Stomach smooth muscle (tissue), 2 donors: ENCODE measurements around the gene APH1B.

Experiments
- H3K27ac ChIP-seq: one replicate; pipeline ENCODE4 v1.7.0; 2013; ENCODE audit warnings: mild to moderate bottlenecking, low read length, inconsistent platforms
- H3K27me3 ChIP-seq, 2 donors: one replicate each; pipeline ENCODE4 v1.7.0; 2013; ENCODE audit warnings: low read length in 2 of 2; ENCODE audit not compliant: insufficient read depth in 2 of 2, control insufficient read depth in 1 of 2
- H3K36me3 ChIP-seq, 2 donors: one replicate each; pipeline ENCODE4 v1.7.0; 2013; ENCODE audit warnings: low read length in 2 of 2; ENCODE audit not compliant: control insufficient read depth in 2 of 2, insufficient read depth in 2 of 2
- H3K4me1 ChIP-seq: one replicate; pipeline ENCODE4 v1.7.0; 2013; ENCODE audit warnings: low read length; ENCODE audit not compliant: control insufficient read depth, insufficient read depth
- H3K4me3 ChIP-seq, 2 donors: one replicate each; pipeline ENCODE4 v1.7.0; 2013; ENCODE audit warnings: low read length in 2 of 2
- H3K9ac ChIP-seq, 2 donors: one replicate each; pipeline ENCODE4 v1.7.0; 2013; ENCODE audit warnings: low read length in 2 of 2, mild to moderate bottlenecking in 1 of 2
- H3K9me3 ChIP-seq, 2 donors: one replicate each; pipeline ENCODE4 v1.7.0; 2013; ENCODE audit warnings: low read length in 2 of 2; ENCODE audit not compliant: control insufficient read depth in 2 of 2
- donor health status: healthy.
- donor health status: Pancreatic carcinoma.

APH1B gene

GRCh38 chr15:63276342-63277037, 915 bp upstream of the APH1B start:
- Histone ChIP-seq H3K36me3 (no peaks in the 10 kb centered on the region), H3K9ac (peak overlapping the region; percentile 84 to 87), H3K27me3 (no peaks in the 10 kb centered on the region), H3K4me3 (peak overlapping the region; percentile 78 to 83), H3K4me1 (peaks cover 6% of the 10 kb centered on the region), H3K9me3 (no peaks in the 10 kb centered on the region), H3K27ac (peak overlapping the region; percentile 60)

DNA sequence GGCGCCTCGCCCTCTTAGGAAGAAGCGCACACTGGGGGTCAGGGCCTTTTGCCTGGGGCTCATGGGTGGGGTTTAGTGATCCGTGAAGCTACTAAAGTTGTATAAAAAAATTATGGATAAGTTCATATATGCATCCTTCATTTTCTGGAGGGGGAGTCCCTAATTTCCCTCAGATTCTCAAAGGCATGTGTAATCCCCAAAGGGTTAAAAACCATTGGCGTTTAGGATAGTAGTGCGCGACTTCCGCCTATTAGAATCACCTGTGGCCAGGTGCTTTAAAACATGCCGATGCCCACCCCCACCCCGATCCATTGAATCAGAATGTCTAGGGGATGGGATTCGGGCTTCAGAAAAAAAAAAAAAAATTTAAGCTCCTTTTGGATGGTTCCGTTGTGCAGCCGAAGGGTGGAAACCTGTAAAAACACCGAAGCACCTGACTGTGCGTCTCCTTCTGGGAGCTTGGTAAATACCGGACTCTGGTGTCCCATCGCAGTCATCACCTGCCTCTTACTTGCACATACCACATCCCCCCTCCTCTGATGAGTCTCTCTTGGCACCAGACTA, 570 bp downstream of the APH1B start:
- peak overlapping the region; percentile 84 to 91 for H3K4me3 ChIP-seq
- H3K27ac ChIP-seq = peak overlapping the region; percentile 79
- H3K27me3 ChIP-seq = no peaks in the 10 kb centered on the region
- peaks cover 6% of the 10 kb centered on the region for H3K4me1 ChIP-seq
- H3K9ac ChIP-seq = peak overlapping the region; percentile 84 to 87
- H3K9me3 ChIP-seq = no peaks in the 10 kb centered on the region
- H3K36me3 ChIP-seq = peaks cover 0 to 2% of the 10 kb centered on the region in 2 donors

- Histone ChIP-seq H3K4me1 (peaks cover 4% of the 10 kb centered on the region), H3K9ac (no peak overlapping the region), H3K4me3 (no peak overlapping the region), H3K36me3 (peaks cover 6 to 17% of the 10 kb centered on the region in 2 donors), H3K27ac (no peak overlapping the region), H3K27me3 (no peaks in the 10 kb centered on the region), H3K9me3 (no peaks in the 10 kb centered on the region)
Measured at GRCh38 chr15:63283126-63283525, 5.7 kb downstream of the APH1B start.

DNA sequence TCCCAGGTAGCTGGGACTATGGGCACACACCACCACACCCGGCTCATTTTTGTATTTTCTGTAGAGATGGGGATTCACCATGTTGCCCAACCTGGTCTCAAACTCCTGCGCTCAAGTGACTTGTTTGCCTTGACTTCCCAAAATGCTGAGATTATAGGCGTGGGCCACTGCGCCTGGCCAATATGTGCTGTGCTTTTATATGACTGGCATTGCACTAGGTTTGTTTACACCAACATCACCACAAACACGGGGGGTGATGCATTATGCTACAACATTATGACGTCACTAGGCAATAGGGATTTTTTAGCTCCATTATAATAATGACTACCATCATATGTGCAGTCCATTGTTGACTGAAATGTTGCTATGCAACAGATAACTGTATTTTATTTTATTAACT, 6.9 kb downstream of the APH1B start:
- Histone ChIP-seq H3K27me3 (no peaks in the 10 kb centered on the region), H3K4me3 (no peak overlapping the region), H3K4me1 (peaks cover 3% of the 10 kb centered on the region), H3K36me3 (peaks cover 6 to 17% of the 10 kb centered on the region in 2 donors), H3K27ac (no peak overlapping the region), H3K9ac (no peak overlapping the region), H3K9me3 (no peaks in the 10 kb centered on the region)

DNA sequence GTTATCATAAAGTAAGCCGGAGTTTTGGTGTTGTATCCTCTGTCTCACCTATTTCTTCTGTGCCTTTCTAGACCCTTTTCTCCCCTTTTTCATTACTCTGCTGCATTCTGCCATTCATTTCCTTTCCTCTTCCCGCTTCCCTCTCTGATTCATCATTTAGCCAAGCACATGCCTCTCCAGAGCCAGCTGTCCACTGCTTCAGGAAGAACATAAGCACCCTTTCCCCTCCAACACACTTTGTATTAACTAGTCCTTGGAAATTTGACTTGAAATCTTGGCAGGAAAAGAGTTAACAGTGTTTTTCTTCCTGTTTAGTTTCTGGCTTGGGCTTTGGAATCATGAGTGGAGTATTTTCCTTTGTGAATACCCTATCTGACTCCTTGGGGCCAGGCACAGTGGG, 9.7 kb downstream of the APH1B start:
- H3K36me3 ChIP-seq = peaks cover 6 to 17% of the 10 kb centered on the region in 2 donors
- H3K27ac ChIP-seq = no peak overlapping the region
- H3K27me3 ChIP-seq = no peaks in the 10 kb centered on the region
- no peaks in the 10 kb centered on the region for H3K9me3 ChIP-seq
- H3K9ac ChIP-seq = no peak overlapping the region
- no peak overlapping the region for H3K4me3 ChIP-seq
- H3K4me1 ChIP-seq = peaks cover 3% of the 10 kb centered on the region

DNA sequence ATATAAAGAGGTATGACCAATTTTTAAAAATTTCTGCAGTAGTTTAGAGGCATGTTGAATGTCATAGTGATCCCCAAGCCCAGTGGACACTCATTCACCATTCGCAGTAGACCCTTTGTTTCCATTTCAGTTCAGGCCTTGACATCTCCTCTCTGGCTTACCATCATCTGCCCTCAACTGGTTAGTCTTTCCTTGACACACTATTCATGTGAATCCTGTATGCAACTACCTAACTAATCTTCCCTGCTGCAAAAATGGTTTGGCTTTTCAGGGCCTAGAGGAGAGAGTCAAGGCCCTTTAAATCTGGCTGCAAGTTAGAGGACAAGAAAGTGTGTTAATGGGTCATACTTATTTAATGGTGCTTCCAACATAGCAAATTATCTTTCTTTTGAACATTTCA, 10.9 kb downstream of the APH1B start:
- H3K36me3 ChIP-seq = peaks cover 9 to 17% of the 10 kb centered on the region in 2 donors
- no peak overlapping the region for H3K9ac ChIP-seq
- no peaks in the 10 kb centered on the region for H3K9me3 ChIP-seq
- H3K4me3 ChIP-seq = no peak overlapping the region
- H3K27ac ChIP-seq = no peak overlapping the region
- H3K4me1 ChIP-seq = peaks cover 3% of the 10 kb centered on the region
- no peaks in the 10 kb centered on the region for H3K27me3 ChIP-seq

DNA sequence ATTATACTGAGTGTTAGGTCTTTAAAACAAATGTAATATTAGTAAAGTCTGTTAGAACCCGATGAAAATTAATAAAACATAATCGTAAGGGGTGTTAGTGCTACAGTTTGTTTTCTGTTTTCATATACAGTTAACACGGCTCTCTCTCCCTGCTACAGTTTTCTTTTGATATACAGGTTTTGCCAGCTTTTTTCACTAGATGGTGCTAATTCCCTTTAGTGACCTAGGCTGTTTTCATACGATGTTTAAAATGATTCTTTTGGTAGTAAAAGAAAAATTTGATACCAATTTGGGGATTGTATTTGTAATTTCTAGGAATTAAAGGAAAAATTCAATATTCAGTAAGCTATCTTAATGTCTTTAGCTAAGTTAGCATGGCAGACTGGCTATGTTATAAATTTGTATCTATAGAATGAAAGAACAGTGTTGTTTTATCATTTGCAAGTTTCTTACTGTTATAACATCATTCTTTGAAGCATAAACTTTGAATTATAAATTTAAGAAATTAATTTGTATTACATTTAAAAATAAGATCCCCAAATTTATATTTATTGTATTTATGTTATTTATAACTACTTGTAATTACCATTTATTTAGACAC, 11.5 kb downstream of the APH1B start:
- Histone ChIP-seq H3K9ac (no peak overlapping the region), H3K36me3 (peaks cover 9 to 17% of the 10 kb centered on the region in 2 donors)

DNA sequence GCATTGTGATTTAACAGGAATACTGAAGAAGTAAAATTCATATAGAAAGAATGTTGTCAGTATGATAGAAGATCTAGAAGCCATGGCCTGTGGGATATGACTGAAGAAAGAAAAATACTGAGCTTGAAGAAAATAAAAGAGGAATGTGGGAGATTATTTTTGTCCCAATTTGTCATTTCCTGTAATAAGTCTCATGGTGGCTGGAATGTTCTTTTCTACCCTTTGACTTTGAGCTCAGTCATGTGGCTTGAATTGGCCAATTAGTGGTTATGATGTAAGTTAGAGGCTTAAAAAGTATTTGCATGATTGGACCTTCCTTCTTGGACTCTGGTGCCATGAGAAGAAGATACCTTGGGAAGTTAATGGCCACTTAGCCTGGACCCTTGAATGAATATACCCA, 14.1 kb downstream of the APH1B start:
- Histone ChIP-seq H3K4me3 (no peak overlapping the region), H3K27ac (no peak overlapping the region), H3K27me3 (no peaks in the 10 kb centered on the region), H3K9ac (no peak overlapping the region), H3K9me3 (no peaks in the 10 kb centered on the region), H3K36me3 (peaks cover 8 to 11% of the 10 kb centered on the region in 2 donors), H3K4me1 (peaks cover 3% of the 10 kb centered on the region)

More for the DNA sequence above, 11.5 kb downstream of the APH1B start:
- peaks cover 3% of the 10 kb centered on the region for H3K4me1 ChIP-seq
- H3K9me3 ChIP-seq = no peaks in the 10 kb centered on the region
- no peaks in the 10 kb centered on the region for H3K27me3 ChIP-seq
- H3K27ac ChIP-seq = no peak overlapping the region
- H3K4me3 ChIP-seq = no peak overlapping the region

GRCh38 chr15:63292241-63292640, 14.8 kb downstream of the APH1B start:
- H3K4me3 ChIP-seq = no peak overlapping the region
- no peak overlapping the region for H3K27ac ChIP-seq
- H3K9me3 ChIP-seq = no peaks in the 10 kb centered on the region
- no peak overlapping the region for H3K9ac ChIP-seq
- no peaks in the 10 kb centered on the region for H3K27me3 ChIP-seq
- H3K36me3 ChIP-seq = peaks cover 2 to 11% of the 10 kb centered on the region in 2 donors
- peaks cover 3% of the 10 kb centered on the region for H3K4me1 ChIP-seq

DNA sequence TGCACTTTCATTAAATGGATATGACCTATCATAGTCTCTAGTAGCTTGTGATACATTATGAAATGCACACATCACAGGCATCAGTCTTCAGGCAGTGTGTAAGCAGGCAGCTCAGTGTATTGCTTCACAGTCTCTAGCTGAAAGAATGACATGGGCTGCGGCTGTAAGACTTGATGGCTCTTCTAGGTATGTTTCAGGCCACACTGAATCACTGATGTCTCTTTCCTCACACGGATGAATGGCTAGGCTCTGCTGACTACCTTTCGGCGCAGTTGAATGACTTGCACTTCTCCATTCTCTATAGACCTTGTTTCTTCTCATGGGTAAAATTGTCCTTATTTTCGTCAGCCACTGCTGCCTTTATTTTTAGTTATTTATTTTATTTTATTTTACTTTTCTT, 15.4 kb downstream of the APH1B start:
- peaks cover 3% of the 10 kb centered on the region for H3K4me1 ChIP-seq
- peaks cover 5 to 13% of the 10 kb centered on the region in 2 donors for H3K36me3 ChIP-seq
- no peak overlapping the region for H3K9ac ChIP-seq
- no peaks in the 10 kb centered on the region for H3K27me3 ChIP-seq
- no peak overlapping the region for H3K27ac ChIP-seq
- no peaks in the 10 kb centered on the region for H3K9me3 ChIP-seq
- no peak overlapping the region for H3K4me3 ChIP-seq

DNA sequence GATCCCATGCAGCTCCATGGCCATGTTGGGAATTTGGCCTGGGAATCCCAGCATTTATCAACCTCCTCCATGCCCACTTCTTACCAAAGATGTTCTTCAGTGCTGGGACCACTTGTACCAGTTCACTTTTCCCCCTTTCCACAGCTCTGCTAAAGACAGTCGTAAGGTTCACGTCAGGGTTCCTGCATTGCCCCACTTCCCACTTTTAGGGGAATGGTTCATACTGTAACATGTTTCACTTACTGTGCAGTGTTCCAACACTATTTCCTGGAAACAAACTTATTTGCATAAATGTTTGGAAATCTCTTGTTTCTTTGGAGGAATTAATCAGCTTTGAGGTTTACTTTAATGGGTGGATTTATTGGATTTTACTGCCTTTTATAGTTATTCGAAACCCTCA, 17.0 kb downstream of the APH1B start:
- no peak overlapping the region for H3K4me3 ChIP-seq
- H3K9me3 ChIP-seq = no peaks in the 10 kb centered on the region
- peaks cover 5 to 16% of the 10 kb centered on the region in 2 donors for H3K36me3 ChIP-seq
- no peak overlapping the region for H3K9ac ChIP-seq
- no peak overlapping the region for H3K27ac ChIP-seq
- no peaks in the 10 kb centered on the region for H3K27me3 ChIP-seq
- H3K4me1 ChIP-seq = no peaks in the 10 kb centered on the region
